Thyroid gland (tissue), 4 donors: ENCODE data around the gene ZNF780B.

Experiments used
- CTCF ChIP-seq, 6 experiments: fragments of 200-600 bp in 3 of 6; fragments of 450-650 bp in 3 of 6; sonication (generic) in 3 of 6; IDR thresholded peaks; one replicate each; pipeline ENCODE4 v1.5.1; 2016 to 2019; ENCODE audit warnings: antibody characterized with exemption in 6 of 6, mild to moderate bottlenecking in 2 of 6, inconsistent platforms in 1 of 6, moderate library complexity in 1 of 6
- POLR2A ChIP-seq, 2 donors: fragments of 450-650 bp; IDR thresholded peaks; one replicate each; pipeline ENCODE4 v1.6.1; 2017; ENCODE audit warnings: antibody characterized with exemption in 2 of 2, mild to moderate bottlenecking in 2 of 2, moderate library complexity in 1 of 2

GRCh38 chr19:40054632-40055031 is 1.4 kb downstream of the ZNF780B start:
- no peak for TF ChIP-seq CTCF (IDR thresholded peaks at IDR 0.05)
- no peak for TF ChIP-seq POLR2A (IDR thresholded peaks at IDR 0.05)
